Measurements from ENCODE around the gene FNBP1L.

Gene FNBP1L

GRCh38 chr1:93574511-93574910 is 126.6 kb downstream of the FNBP1L start:
- TF ChIP-seq ZNF513 (tag by site-specific recombination; IDR thresholded peaks at IDR 0.05) (no peak), ZNF621 (tag by site-specific recombination; IDR thresholded peaks at IDR 0.05) (no peak), ZBTB1 (tag by site-specific recombination; IDR thresholded peaks at IDR 0.05) (no peak), ZNF830 (tag by site-specific recombination; IDR thresholded peaks at IDR 0.05; ENCODE audit: low read depth) (no peak), ZNF626 (tag by site-specific recombination; IDR thresholded peaks at IDR 0.05) (no peak), ZNF202 (tag by site-specific recombination; IDR thresholded peaks at IDR 0.05; ENCODE audit: borderline replicate concordance) (no peak), ZNF433 (tag by site-specific recombination; IDR thresholded peaks at IDR 0.05; ENCODE audit: low read depth) (no peak), ZNF791 (tag by site-specific recombination; IDR thresholded peaks at IDR 0.05) (no peak), ZNF324 (tag by site-specific recombination; IDR thresholded peaks at IDR 0.05) (no peak), ZNF664 (tag by site-specific recombination; IDR thresholded peaks at IDR 0.05) (no peak), ZNF548 (tag by site-specific recombination; IDR thresholded peaks at IDR 0.05) (no peak), HOXC10 (CRISPR knock-in tag; IDR thresholded peaks at IDR 0.05) (no peak), ZNF600 (tag by site-specific recombination; IDR thresholded peaks at IDR 0.05) (no peak), ZNF639 (tag by site-specific recombination; IDR thresholded peaks at IDR 0.05) (no peak), ZNF274 (IDR thresholded peaks at IDR 0.05; ENCODE audit: low read length) (no peak), ZNF274 (tag by site-specific recombination; IDR thresholded peaks at IDR 0.05; ENCODE audit: borderline replicate concordance) (no peak), ZNF2 (tag by site-specific recombination; IDR thresholded peaks at IDR 0.05) (no peak), MYNN (tag by site-specific recombination; IDR thresholded peaks at IDR 0.05; ENCODE audit: borderline replicate concordance) (no peak)
- TF ChIP-seq, protein P1, sequence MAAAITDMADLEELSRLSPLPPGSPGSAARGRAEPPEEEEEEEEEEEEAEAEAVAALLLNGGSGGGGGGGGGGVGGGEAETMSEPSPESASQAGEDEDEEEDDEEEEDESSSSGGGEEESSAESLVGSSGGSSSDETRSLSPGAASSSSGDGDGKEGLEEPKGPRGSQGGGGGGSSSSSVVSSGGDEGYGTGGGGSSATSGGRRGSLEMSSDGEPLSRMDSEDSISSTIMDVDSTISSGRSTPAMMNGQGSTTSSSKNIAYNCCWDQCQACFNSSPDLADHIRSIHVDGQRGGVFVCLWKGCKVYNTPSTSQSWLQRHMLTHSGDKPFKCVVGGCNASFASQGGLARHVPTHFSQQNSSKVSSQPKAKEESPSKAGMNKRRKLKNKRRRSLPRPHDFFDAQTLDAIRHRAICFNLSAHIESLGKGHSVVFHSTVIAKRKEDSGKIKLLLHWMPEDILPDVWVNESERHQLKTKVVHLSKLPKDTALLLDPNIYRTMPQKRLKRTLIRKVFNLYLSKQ (tag by site-specific recombination; IDR thresholded peaks at IDR 0.05; ENCODE audit: borderline replicate concordance), result no peak
- CTCF ChIA-PET, result no interaction called here
- Histone ChIP-seq H3K27ac (ENCODE audit: extremely low read depth, low read depth, low read length) (no peak overlapping the region), H3K4me3 (ENCODE audit: low read depth, low read length) (no peak overlapping the region), H3K9me3 (ENCODE audit: control insufficient read depth, insufficient read depth, low read depth, low read length) (no peaks in the 10 kb centered on the region), H3K4me1 (ENCODE audit: control insufficient read depth, insufficient read depth, low read length) (no peaks in the 10 kb centered on the region), H3K36me3 (ENCODE audit: control insufficient read depth in 2 of 2, insufficient read depth in 1 of 2, low read length in 2 of 2) (peaks cover 0 to 48% of the 10 kb centered on the region in 2 experiments; a peak in 2 of 3 replicates)
- POLR2A ChIA-PET, result no interaction called here

DNA sequence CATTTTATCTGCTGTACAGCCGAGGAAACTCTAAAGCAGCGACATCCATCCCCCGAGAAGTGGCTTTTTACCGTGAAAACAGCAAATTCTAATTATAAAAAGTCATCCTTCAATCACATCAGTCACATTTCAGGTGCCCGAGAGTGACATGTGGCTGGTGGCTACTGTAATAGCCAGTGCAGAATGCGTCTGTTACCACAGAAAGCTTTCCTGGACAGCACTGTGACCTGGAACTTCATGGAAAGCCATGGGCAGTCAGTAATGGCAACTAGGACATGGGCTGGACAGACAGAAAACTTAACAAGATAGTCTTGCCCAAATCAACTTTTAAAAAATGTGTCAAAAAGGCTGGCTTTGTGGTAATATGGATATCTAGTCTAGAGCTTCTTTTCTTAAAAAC is 127.1 kb downstream of the FNBP1L start:
- Histone ChIP-seq H3K27ac (ENCODE audit: extremely low read depth, low read depth, low read length) (no peak overlapping the region), H3K4me3 (ENCODE audit: low read depth, low read length) (no peak overlapping the region), H3K4me1 (ENCODE audit: control insufficient read depth, insufficient read depth, low read length) (no peaks in the 10 kb centered on the region), H3K36me3 (ENCODE audit: control insufficient read depth in 2 of 2, insufficient read depth in 1 of 2, low read length in 2 of 2) (peaks cover 0 to 45% of the 10 kb centered on the region in 2 experiments; a peak in 2 of 3 replicates), H3K9me3 (ENCODE audit: control insufficient read depth, insufficient read depth, low read depth, low read length) (no peaks in the 10 kb centered on the region)
- TF ChIP-seq ZNF518A (tag by site-specific recombination; conservative IDR thresholded peaks at IDR 0.05; ENCODE audit: low read depth), result no peak
- TF ChIP-seq ZNF548 (tag by site-specific recombination; IDR thresholded peaks at IDR 0.05), result no peak
- no peak for TF ChIP-seq BCL11B (tag by site-specific recombination; IDR thresholded peaks at IDR 0.05; ENCODE audit: low read depth)
- ChIA-PET POLR2A (no interaction called here), CTCF (no interaction called here)
